GM19035 (cell line): ENCODE data around the gene CCR1.
"Not testable (repeated sequence)": the region's sequence is repeated elsewhere in the genome, so short reads cannot be mapped to it uniquely, and the experiment has no call there.

ENCODE experiments used
- ATAC-seq: cut with Tn5 transposase; IDR thresholded peaks from one replicate; pipeline ENCODE4 v1.9.1; 2021; ENCODE audit not compliant: unreplicated experiment

CCR1 gene

GRCh38 chr3:46213201-46213600 lies 5.1 kb upstream of the CCR1 start:
- ATAC-seq = no peak

GRCh38 chr3:46212101-46212500 lies 4.0 kb upstream of the CCR1 start:
- ATAC-seq = no peak

DNA sequence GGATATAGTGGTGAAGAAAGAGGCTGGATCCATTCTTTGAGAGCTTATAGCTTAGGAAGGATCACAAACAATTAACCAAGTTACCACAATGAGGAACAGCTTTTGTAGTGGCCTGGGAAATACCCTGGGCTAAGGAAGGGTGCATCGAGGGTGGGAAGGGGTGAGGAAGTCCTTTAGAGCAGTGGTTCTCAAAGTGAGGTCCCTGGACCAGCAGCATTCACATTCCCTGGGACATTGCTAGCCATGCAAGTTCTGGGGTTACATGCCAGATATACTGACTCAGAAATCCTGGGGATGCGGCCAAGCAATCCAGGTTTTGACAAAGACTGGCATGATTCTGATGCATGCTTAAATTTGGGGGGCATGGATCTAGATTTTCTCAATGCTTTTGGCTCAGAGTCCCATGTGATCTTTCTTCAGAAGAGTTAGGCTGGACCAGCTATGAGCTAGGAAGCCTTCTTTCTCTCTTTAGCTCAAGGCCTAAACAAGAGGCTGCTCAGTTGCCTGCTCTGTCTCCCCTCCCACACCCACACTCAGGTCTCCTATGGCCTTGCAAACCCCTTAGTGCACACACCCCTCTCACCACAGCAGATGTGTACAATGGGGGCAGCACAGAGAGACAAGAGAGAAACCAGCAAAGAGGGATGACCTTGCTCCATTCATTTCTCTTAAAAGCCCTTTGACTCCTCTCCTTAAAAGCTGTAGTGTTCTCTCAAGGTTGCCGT lies 1.8 kb upstream of the CCR1 start:
- ATAC-seq = no peak

GRCh38 chr3:46209053-46209452 lies 940 bp upstream of the CCR1 start:
- no peak for ATAC-seq

- ATAC-seq = not testable (repeated sequence)
Measured at GRCh38 chr3:46207514-46207913, 599 bp downstream of the CCR1 start.

DNA sequence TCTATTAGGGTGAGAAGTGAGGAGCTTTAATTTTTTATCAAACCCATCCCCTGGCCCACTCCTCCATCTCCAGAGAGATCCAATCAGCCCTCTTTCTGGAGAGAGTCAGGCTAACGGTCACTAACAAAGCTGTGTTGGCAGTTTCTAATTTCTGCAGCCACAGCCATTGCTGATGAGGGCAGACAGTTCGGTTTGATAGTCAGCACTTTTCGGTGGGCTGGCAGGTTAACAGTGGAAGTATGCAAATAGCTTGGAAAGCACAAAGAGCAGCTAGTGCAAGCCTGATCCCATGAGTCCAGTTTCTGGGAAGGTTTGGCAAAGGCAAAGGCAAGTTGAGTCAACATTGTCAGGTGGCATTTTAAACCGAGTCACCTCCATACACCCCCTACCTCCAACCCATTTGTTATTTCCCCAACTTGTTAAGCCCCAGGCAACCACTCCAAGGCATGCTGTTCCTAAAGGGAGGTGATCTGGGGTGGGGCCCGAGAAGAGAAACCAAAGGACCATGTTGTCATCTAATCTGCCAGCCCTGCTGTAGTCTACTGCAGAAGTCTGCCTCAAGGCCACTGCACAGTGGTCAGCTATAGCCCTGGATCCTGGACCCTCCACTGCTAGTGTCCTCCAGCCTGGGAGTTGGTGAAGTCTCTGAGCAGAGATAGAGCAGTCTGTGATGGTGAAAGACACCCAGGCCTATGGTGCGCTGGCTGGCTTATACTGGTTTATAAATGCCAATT lies 1.7 kb downstream of the CCR1 start:
- ATAC-seq = no peak

GRCh38 chr3:46205286-46205960 lies 2.7 kb downstream of the CCR1 start:
- no peak for ATAC-seq

- no peak for ATAC-seq
Measured at GRCh38 chr3:46203681-46204080, 4.4 kb downstream of the CCR1 start.

DNA sequence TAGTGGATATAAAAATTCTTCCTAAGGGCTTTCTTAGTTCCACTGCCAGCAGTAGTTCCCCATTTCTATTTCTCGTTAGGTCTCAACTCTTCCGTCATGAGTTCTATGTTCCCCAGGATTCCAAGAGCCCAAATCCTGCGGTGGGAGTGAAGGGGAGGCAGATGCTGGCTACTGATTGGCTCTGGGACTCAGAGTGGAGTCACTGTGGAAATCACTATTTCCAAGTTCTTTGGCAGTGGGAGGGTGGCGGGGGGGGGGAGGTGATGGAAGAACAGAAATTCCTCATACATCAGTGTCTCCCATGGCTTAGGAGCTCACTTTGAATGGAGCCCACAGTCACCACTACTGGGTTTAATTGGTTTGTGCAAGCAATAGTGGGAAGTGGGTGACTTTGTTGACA lies 5.6 kb downstream of the CCR1 start:
- ATAC-seq = no peak

- no peak for ATAC-seq
Measured at GRCh38 chr3:46200790-46201189, 7.3 kb downstream of the CCR1 start.

DNA sequence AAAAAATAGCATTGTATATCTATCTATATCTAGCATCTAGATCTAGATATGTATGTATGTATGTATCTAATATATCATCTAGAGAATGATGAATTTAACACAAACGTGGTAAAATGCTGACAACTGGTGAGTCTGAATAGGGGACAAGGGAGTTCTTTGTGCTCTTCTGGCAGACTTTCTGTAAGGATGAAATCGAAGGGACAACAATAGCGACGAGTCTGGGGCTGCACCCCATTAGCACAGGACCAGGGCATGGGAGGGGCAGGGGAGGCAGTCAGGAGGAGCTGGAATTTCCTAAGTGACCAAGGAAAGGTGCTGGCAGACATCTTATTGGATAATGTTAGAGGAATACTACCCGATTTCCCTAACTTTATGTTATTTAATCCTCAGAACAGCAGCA lies 7.9 kb downstream of the CCR1 start:
- no peak for ATAC-seq

DNA sequence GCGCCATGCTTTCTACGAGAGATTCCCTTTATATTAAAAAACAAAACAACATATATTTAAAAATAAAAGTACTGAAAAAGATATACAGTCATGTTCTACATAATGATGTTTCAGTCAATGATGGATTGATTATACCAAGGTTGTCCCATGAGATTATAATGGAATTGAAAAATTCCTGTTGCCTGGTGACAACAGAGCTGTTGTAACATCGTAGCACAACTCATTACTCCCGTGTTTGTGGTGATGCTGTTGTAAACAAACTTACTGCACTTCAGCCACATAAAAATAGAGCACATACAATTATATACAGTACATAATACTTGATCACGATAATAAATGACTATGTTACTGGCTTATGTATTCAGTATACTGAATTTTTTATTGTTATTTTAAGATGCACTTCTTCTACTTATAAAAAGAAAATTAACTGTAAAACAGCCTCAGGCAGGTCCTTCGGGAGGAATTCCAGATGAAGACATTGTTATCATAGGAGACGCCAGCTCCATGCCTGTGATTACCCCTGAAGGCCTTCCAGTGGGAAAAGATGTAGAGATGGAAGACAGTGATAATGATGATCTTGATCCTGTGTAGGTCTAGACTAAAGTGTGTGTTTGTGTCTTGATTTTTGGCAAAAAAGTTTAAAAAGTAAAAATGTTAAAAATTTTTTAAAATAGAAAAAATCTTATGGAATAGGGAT lies 11.7 kb downstream of the CCR1 start:
- ATAC-seq = no peak

- ATAC-seq = no peak
Measured at GRCh38 chr3:46194868-46195553, 13.1 kb downstream of the CCR1 start.

DNA sequence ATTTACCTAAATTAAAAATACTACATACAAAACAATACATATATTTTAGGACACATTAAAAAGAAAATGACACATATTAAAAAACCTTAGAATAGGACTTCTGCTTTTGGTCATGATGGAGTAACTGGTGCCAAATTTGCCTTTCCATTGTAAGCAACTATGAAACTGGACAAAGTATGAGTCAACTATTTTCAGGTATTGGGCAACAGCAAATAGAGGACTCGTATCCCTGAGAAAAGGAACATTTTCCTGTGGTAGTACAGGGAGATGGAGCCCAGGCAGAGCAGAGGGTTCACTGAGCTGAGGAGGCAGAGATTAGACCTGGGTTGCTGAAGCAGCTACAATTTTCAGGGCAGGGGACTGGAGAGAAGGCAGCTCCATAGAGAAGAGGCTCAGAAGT lies 14.7 kb downstream of the CCR1 start:
- no peak for ATAC-seq

GRCh38 chr3:46192939-46193338 lies 15.2 kb downstream of the CCR1 start:
- ATAC-seq = no peak

DNA sequence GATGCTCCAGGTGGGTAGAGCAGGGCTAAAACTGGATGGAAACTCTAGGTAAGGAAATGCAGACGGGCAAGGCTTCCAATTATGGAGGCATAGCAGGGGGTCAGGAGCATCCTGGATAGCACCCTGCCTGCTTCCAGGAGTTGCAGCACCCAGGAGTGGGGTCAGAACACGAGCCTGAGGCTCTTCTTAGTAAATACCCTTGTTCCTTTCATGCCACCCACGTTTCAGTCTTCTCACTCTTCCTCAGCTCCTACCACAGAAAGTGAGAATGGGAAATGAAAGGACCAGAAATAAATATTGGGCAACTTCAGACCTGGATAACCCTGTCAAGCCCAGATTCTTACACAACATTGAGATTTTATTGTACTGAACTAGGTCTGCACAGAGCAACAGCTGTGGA lies 16.4 kb downstream of the CCR1 start:
- no peak for ATAC-seq

- ATAC-seq = no peak
Measured at GRCh38 chr3:46188708-46189107, 19.4 kb downstream of the CCR1 start.

DNA sequence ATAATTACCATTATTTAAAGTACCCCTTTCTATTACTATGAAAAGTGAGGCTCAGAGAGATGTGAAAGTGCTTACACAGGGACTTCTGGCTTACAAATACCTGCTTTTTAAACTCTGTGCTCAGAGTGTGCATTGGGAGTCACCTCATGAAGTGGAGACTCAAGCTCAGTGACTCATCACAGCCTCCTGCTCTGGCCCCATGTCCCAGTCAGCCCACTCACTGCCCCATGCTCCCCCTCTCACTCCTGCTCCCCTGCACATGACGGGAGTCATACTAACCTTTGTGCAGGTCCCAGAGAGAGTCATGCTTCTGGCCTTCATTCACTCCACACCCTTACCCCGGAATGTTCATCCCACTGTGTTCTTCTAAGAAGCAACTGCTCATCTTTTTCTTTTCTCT lies 20.2 kb downstream of the CCR1 start:
- no peak for ATAC-seq

DNA sequence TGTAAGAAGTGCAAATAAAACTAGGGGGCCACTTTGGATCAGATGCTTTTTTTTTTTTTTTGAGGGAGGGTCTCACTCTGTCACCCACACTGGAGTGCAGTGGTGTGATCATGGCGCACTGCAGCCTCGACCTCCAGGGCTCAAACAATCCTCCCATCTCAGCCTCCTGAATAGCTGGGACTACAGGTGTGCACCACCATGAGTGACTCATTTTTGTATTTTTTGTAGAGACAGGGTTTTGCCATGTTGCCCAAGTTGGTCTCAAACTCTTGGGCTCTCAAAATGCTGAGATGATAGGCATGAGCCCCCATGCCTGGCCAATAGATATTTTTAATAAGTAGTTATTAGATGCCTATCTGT lies 20.8 kb downstream of the CCR1 start:
- ATAC-seq = peak; percentile 17

DNA sequence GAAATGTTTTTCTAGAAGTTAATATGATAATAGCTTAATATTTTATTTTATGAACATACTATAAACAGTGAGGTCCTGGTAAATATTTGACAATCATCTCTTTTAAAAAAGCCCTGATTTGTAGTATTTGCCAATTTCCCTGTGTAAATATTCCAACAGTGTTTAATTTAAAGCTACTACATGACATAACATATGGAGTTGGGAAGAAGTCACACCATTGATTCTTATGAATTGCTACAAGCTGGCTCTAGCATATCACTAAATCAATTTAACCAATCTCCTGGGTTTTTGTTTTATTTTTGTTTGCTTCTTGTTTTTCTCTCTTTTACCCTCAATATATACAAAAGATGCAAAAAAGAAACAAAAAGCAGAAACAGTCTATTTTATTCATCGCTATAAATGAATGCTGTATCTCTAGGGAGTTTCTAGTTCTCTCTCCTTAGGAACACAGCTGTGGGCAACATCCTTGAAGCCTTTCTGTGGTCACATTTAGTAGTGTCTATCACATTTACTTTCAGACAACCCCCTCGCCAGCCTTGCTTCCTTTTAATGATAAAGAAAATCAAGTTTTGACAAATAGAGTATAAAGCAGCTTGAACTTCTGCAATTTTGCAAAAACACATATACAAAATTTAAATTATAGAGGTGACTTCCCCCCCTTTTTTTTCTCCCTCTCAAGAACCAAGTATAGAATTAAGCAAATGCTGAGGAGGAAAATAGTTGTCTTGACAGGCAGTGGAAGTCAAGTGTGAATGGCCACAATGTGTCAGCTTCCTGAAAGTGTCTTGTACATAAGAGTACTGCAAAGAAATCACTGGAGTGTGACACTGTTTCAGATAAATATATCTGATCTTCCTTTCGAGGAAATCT lies 21.4 kb downstream of the CCR1 start:
- peak; percentile 73 for ATAC-seq
